Adipose tissue (tissue), 3 donors: ENCODE results near the gene SEC24C. TPM values are rescaled to one million over a fixed set of nuclear protein-coding genes. Genes with fewer than 3 reads are reported as not detected.
"Not testable (repeated sequence)": the region's sequence is repeated elsewhere in the genome, so short reads cannot be mapped to it uniquely, and the experiment has no call there.

ENCODE experiments used
- H3K27ac ChIP-seq: one replicate; pipeline ENCODE4 v1.5.1; 2013; ENCODE audit warnings: low read depth, low read length
- WGBS, 3 donors: extraction: QIAGEN DNeasy Blood & Tissue Kit; methylation state at CpG; one replicate each; pipeline ENCODE4 v1.1.7; 2013; 5-methylcytosine and 5-hydroxymethylcytosine counted together
- polyA plus RNA-seq, 3 donors: library from polyadenylated mRNA; stranded (reverse); fragments of 200-250 nt; gene quantifications; one replicate each; pipeline ENCODE4 v1.2.3, GENCODE V29; 2013
- donor health status: healthy with polysubstance abuse.
- donor health status: Bipolar disorder and iron deficiency.
- donor health status: healthy.

Gene SEC24C
- polyA plus RNA-seq, 3 donors = 22.1 to 34.1 (median 32.9) TPM

- H3K27ac ChIP-seq = not testable (repeated sequence)
- 0 to 1% (median 0%) methylated on average over 9 of the region's 9 CpGs for WGBS, 3 donors
Measured at GRCh38 chr10:73729781-73730152, 14.4 kb upstream of the SEC24C start.

GRCh38 chr10:73730153-73730906, 13.8 kb upstream of the SEC24C start:
- 0% methylated on average over 58 of the region's 58 CpGs for WGBS, 3 donors
- peak overlapping the region; percentile 40 for H3K27ac ChIP-seq

DNA sequence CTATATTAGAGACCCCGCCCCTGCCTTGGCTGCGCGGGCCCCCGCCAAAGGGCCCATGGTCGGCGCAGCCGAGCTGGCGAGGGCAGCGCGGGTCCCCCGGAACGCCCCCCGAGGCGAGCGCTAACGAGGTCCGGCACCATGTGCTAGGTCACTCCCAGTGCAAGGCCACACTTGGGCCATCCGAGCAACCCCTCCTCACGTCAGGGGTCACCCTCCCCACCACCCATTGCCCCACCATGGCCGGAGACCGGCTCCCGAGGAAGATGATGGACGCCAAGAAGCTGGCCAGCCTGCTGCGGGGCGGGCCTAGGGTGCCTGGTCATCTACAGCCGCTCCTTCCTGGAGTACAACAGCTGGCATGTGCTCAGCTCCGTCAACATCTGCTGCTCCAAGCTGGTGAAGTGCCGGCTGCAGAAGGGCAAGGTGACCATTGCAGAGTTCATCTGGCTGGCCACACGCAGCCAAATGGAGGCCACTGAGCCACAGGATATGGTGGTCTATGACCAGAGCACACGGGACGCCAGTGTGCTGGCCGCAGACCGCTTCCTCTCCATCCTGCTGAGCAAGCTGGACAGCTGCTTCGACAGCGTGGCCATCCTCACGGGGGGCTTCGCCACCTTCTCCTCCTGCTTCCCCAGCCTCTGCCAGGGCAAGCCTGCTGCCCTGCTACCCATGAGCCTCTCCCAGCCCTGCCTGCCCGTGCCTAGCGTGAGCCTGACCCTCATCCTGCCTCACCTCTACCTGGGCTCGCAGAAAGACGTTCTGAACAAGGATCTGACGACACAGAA, 12.4 kb upstream of the SEC24C start:
- no peak overlapping the region for H3K27ac ChIP-seq

DNA sequence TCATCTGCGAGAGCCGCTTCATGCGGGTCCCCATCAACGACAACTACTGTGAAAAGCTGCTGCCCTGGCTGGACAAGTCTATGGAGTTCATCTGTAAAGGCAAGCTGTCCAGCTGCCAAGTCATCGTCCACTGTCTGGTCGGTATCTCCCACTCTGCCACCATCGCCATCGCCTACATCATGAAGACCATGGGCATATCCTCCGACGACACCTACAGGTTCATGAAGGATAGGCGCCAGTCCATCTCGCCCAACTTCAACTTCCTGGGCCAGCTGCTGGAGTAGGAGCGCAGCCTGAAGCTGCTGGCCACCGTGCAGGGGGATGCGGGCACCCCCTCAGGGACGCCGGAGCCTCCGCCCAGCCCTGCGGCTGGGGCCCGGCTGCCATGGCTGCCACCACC, 11.7 kb upstream of the SEC24C start:
- no peak overlapping the region for H3K27ac ChIP-seq

More for the DNA sequence above, 12.4 kb upstream of the SEC24C start:
- 77 to 92% (median 91%) methylated on average over 42 of the region's 42 CpGs for WGBS, 3 donors

GRCh38 chr10:73732931-73733623, 11.1 kb upstream of the SEC24C start:
- 81 to 86% (median 83%) methylated on average over 64 to 84 of the region's 84 CpGs for WGBS, 3 donors
- no peak overlapping the region for H3K27ac ChIP-seq

More for the DNA sequence above, 11.7 kb upstream of the SEC24C start:
- WGBS, 3 donors = 92 to 97% (median 95%) methylated on average over 19 to 20 of the region's 20 CpGs

DNA sequence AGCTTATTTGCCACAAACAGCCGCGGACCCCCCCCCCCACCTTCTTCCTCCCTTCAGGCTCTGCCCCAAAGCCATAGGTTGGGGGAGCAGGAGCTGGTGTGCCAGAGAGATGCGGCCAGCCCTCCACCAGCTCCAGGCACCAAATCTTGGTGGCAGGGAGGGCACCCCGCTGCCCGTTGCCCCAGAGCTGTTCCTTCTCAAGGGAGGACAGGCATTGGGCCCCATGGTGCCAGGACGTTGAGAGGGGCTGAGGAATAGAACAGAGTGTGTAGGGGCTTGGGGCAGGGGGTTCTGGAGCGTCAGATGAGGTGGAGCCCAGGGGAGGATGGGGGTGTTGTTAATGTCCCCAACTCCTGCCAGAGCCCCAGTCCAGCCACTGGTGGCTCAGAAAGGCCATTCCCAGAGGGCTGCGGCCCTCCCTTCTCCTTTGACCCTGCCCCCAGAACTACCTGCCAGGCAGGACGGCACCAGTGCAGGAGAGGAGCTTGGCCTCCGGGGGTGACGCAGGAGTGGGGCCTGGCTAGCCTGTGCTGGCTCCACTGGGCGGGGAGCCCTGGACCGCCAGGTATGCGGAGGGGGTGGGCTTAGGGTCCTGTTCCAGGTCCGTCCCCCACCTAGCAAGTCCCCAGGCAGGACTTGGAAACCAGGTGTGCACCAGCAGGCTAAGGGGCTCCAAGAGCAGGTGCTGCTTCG, 10.0 kb upstream of the SEC24C start:
- WGBS, 3 donors = 83 to 91% (median 90%) methylated on average over 13 to 16 of the region's 16 CpGs
- no peak overlapping the region for H3K27ac ChIP-seq

DNA sequence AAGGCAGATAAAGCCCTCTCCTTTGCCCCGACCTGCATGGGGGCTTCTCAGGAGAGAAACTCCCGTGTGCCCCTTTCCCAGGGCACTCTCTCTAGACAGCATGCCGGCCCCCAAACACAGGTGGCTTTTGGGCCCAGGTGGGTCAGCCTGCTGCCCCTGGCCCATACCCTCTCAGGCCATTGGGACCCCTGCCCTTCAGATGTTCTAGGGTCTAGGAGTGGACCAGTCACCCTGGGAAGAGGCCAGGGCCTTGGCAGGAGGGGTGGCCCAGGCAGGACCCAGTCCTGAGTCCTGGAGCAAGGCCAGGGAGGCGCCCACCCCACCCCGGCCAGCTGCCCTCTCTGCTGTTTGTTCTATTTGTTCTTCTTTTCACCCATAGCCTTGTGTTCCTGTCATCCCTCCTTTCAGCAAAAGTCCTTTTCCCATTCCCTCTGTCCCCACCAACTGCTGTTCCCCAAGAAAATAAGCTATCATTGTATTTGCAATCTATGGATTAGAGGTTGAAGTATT, 9.3 kb upstream of the SEC24C start:
- 76 to 86% (median 84%) methylated on average over 5 of the region's 5 CpGs for WGBS, 3 donors
- no peak overlapping the region for H3K27ac ChIP-seq

DNA sequence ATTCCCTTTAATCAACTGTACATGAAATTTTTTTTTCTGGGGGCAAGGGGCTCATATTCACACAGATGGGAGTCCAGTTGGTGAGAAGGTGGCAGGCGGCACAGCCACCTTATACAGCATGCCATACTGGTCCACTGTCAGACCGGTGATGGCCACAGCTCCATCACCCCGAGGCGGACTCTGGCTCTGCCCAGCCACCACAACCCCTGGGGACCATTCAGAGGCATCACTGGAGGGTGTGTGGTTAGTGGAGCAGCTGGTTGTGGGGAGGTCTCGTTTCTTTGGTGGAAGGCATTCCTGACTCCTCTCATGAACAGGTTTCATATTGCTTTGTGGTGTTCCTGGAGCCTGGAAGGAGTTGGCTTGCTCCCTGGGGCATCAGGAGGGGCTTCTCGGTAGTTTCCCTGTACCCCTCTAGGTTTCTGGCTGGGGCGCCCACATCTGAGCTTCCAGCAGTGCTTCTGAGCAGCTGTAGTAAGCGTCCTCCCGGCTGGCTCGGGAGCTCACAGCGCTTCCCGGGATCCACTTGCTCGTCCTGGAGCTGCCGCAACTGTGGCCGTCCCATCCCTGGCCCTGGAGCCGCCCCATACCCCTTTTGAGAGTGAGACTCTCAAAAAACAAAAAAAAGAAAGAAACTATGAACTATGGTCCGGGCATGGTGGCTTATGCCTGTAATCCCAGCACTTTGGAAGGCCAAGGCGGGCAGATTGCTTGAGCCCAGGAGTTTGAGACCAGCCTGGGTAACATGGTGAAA, 3.5 kb upstream of the SEC24C start:
- not testable (repeated sequence) for H3K27ac ChIP-seq
- WGBS, 3 donors = 94 to 97% (median 95%) methylated on average over 16 to 18 of the region's 18 CpGs

DNA sequence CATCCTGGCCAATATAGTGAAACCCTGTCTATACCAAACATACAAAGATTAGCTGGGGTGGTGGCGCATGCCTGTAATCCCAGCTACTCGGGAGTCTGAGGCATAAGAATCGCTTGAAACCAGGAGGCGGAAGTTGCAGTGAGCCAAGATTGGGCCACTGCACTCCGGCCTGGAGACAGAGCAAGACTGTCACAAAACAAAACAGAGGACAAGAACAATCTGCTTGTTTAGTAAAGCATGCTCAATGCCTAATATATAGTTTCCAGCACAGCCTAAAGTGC, 1.8 kb upstream of the SEC24C start:
- no peak overlapping the region for H3K27ac ChIP-seq
- WGBS, 3 donors = 92 to 93% (median 92%) methylated on average over 5 of the region's 5 CpGs

- WGBS, 3 donors = 32 to 38% (median 33%) methylated on average over 6 of the region's 6 CpGs
- H3K27ac ChIP-seq = peak overlapping the region; percentile 56
Measured at GRCh38 chr10:73743327-73743904, 756 bp upstream of the SEC24C start.

DNA sequence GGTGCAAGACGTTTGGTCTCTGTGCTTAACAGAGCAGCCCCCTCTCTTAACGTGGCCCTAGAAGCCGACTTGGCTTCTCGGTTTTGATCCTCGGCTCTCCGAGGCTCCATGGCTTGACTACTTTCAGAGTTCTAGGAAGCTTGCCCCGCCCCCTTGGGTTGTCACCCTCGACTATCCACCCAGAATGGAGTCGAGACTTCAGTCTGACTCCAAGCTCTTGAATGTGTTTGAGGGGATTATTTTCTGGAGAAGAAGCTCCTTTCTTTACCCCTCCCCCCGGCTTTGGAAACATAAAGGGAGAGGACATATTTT, 448 bp downstream of the SEC24C start:
- H3K27ac ChIP-seq = peak overlapping the region; percentile 56
- WGBS, 3 donors = 1% methylated on average over 10 of the region's 10 CpGs

GRCh38 chr10:73746721-73747120, 2.5 kb downstream of the SEC24C start:
- no peak overlapping the region for H3K27ac ChIP-seq
- WGBS, 3 donors = 74 to 91% (median 83%) methylated on average over 2 of the region's 2 CpGs

GRCh38 chr10:73750819-73751218, 6.6 kb downstream of the SEC24C start:
- WGBS, 3 donors = 65 to 98% (median 96%) methylated on average over 1 of the region's 1 CpG

DNA sequence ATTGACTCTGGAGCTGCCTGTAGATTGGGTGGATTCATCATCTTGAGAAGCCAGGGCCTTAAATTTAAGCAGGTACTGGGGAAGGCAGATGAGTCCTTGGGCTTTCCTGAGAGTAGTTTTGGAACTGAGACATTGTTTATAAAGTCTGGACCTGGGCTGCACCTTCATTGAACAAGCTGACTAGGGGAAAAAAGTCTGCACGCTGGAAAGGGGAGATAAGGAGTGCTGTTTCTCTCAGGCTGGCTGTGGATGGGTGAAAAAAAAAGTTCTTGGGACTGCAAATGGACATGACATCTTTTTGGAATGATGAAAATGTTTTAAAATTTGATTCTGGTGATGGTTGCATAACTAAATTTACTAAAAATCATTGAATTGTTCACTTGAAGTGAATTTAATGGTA, 12.0 kb downstream of the SEC24C start:
- 48 to 82% (median 69%) methylated on average over 1 of the region's 1 CpG for whole genome bisulfite sequencing, 3 donors
- H3K27ac ChIP-seq = no peak overlapping the region

More at GRCh38 chr10:73750819-73751218, 6.6 kb downstream of the SEC24C start:
- H3K27ac ChIP-seq = no peak overlapping the region

DNA sequence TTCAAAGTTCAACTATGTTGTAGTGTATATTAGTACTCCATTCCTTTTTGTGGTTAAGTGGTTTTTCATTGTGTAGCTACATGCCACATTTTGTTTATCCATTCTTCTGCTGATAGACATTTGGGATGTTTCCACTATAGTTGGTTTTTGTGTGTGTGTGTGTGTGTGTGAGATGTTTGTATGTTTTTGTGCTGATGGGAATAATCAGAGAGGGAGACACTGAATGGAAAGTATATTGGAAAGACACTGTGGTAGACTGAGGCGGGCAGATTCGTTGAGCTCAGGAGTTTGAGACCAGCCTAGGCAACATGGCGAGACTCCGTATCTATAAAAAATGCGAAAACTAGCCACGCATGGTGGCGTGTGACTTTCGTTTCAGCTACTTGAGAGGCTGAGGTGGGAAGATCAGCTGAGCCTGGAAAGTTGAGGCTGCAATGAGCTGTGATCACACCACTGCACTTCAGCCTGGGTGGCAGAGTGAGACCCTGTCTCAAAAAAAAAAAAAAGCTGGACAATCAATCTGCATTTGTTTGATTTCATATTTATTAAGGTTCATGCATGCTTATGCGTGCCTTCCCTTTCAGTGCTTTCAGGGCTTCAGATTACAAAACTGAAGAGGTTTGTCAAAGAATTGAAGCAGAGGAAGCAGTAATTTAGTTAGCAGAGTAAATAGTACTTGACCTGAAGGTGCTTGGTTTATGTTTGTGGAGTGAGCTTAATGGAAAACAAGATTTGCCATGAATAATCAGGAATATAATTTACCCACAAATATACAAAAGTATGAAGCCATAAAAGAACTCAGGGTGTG, 14.7 kb downstream of the SEC24C start:
- no peak overlapping the region for H3K27ac ChIP-seq
- 88 to 90% (median 89%) methylated on average over 9 of the region's 9 CpGs for WGBS, 3 donors

GRCh38 chr10:73759512-73760115, 15.4 kb downstream of the SEC24C start:
- 57 to 91% (median 88%) methylated on average over 5 of the region's 5 CpGs for WGBS, 3 donors
- no peak overlapping the region for H3K27ac ChIP-seq

GRCh38 chr10:73761781-73762180, 17.6 kb downstream of the SEC24C start:
- WGBS, 3 donors = 91 to 100% (median 92%) methylated on average over 1 of the region's 1 CpG

More at GRCh38 chr10:73761781-73762180, 17.6 kb downstream of the SEC24C start:
- H3K27ac ChIP-seq = no peak overlapping the region
